ENCODE results near the gene MRPL36. TPM values are rescaled to one million over a fixed set of nuclear protein-coding genes. Genes with fewer than 3 reads are reported as not detected.

The MRPL36 gene
- total and polyA plus RNA-seq, 4 donors, result 25.1 to 62.2 (median 39.0) TPM

- WGBS, 2 donors, result 89 to 90% methylated on average over 17 of the region's 17 CpGs
- Histone ChIP-seq H3K27me3 (ENCODE audit: control insufficient read depth in 1 of 2, insufficient read depth in 2 of 2, low read length in 1 of 2) (no peaks in the 10 kb centered on the region), H3K27ac (ENCODE audit: low read depth in 1 of 2, low read length in 2 of 2) (no peak overlapping the region), H3K4me1 (ENCODE audit: control insufficient read depth in 1 of 2, insufficient read depth in 2 of 2, low read length in 2 of 2) (no peaks in the 10 kb centered on the region), H3K9me3 (ENCODE audit: control insufficient read depth, low read length) (peaks cover 2% of the 10 kb centered on the region), H3K4me3 (ENCODE audit: low read length in 2 of 2) (no peak overlapping the region), H3K36me3 (ENCODE audit: control insufficient read depth in 1 of 2, insufficient read depth in 2 of 2, low read length in 1 of 2) (no peaks in the 10 kb centered on the region)
- intact Hi-C loops (cut with DNase I), result no loop called here
- ATAC-seq (ENCODE audit: low FRiP score), result no peak
- peak; percentile 29 to 68 for DNase-seq
Observed at GRCh38 chr5:1750469-1750868, 49.2 kb downstream of the MRPL36 start.

GRCh38 chr5:1749346-1750124 lies 50.1 kb downstream of the MRPL36 start:
- intact Hi-C loops (cut with DNase I), result no loop called here
- H3K27ac ChIP-seq (ENCODE audit: low read depth in 1 of 2, low read length in 2 of 2), result no peak overlapping the region
- WGBS, 2 donors, result 82 to 86% methylated on average over 19 of the region's 19 CpGs
- H3K4me3 ChIP-seq (ENCODE audit: low read length in 2 of 2), result no peak overlapping the region
- ATAC-seq (ENCODE audit: low FRiP score) (no peak), DNase-seq (peak; percentile 29 to 60)
- H3K27me3 ChIP-seq (ENCODE audit: control insufficient read depth in 1 of 2, insufficient read depth in 2 of 2, low read length in 1 of 2), result no peaks in the 10 kb centered on the region
- H3K36me3 ChIP-seq (ENCODE audit: control insufficient read depth in 1 of 2, insufficient read depth in 2 of 2, low read length in 1 of 2), result no peaks in the 10 kb centered on the region
- peaks cover 2% of the 10 kb centered on the region for H3K9me3 ChIP-seq (ENCODE audit: control insufficient read depth, low read length)
- H3K4me1 ChIP-seq (ENCODE audit: control insufficient read depth in 1 of 2, insufficient read depth in 2 of 2, low read length in 2 of 2), result no peaks in the 10 kb centered on the region

GRCh38 chr5:1748845-1749244 lies 50.8 kb downstream of the MRPL36 start:
- no peaks in the 10 kb centered on the region for H3K36me3 ChIP-seq (ENCODE audit: control insufficient read depth in 1 of 2, insufficient read depth in 2 of 2, low read length in 1 of 2)
- H3K4me1 ChIP-seq (ENCODE audit: control insufficient read depth in 1 of 2, insufficient read depth in 2 of 2, low read length in 2 of 2), result no peaks in the 10 kb centered on the region
- whole genome bisulfite sequencing, 2 donors, result 85 to 86% methylated on average over 19 of the region's 19 CpGs
- no peak overlapping the region for H3K27ac ChIP-seq (ENCODE audit: low read depth in 1 of 2, low read length in 2 of 2)
- H3K27me3 ChIP-seq (ENCODE audit: control insufficient read depth in 1 of 2, insufficient read depth in 2 of 2, low read length in 1 of 2), result no peaks in the 10 kb centered on the region
- DNase-seq (peak; percentile 12 to 49), ATAC-seq (ENCODE audit: low FRiP score) (no peak)
- no peak overlapping the region for H3K4me3 ChIP-seq (ENCODE audit: low read length in 2 of 2)
- intact Hi-C loops (cut with DNase I), result no loop called here
- peaks cover 2% of the 10 kb centered on the region for H3K9me3 ChIP-seq (ENCODE audit: control insufficient read depth, low read length)

Other genes with a start within 250 kb of the MRPL36 start
- gene NDUFS6, start 1.6 kb upstream of the MRPL36 start, total RNA-seq, result 10 to 100 TPM; 16.7 to 24.2 TPM
- 10 to 100 TPM; 46.6 to 64.9 TPM for gene NDUFS6, start 1.6 kb upstream of the MRPL36 start, polyA plus RNA-seq
- gene IRX4, start 83.1 kb upstream of the MRPL36 start, total RNA-seq, result not detected
- not detected for gene IRX4, start 83.1 kb upstream of the MRPL36 start, polyA plus RNA-seq

Measured in aorta (tissue), 5 donors.